ENCODE measurements around the gene GYG2.

Gene GYG2

DNA sequence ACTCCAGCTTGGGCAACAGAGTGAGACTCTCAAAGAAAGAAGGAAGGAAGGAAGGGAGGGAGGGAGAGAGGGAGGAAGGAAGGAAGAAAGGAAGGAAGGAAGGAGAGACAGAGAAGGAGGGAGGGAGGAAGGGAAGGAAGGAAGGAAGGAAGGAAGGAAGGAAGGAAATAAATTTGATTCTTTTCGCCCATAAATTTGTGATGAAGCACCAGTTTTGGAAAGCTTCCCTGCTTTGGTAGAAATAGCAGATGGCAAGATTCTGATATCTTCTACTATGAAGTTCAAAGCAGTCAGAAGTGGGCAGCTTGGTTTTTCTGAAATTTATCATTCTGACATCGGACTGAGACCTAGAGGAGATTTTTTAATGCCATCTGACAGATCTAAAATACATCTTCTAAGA is 11.7 kb upstream of the GYG2 start:
- no peak for DNase-seq (ENCODE audit: low spot score)

DNA sequence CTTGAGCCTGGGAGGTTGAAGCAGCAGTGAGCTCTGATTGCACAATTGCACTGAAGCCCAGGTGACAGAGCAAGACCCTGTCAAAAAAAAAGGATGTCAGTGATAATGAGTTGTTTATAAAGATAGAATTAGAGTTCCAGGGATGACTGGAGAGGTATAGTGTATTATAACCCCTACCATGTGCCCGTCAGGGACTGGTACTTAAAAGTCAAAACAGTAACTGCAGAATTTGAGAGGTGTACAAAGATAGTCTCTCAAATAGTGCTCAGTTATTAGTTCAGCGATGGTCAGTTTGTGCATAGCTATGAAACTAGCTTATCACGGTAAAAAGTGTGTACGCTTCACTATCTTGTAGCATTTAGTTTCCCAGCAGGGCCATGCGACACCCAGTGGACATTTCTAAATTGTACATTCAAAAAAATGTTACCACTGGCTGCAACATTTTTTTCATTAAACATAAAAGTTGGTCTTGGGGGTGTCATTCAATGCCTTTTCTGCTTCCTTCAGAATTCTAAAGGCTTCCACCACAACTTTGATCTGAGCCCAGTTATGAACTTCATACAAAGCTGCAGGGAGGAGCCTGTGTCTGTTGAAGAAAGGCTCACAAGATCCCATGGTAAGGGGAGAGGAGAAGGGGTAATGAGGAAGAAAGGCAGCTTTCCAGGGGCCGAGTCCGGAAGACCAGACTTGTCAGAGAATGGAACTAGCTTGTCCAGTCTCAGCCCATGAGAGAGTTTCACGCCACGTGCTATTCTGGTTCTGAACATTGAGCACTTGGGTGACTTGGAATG is 9.2 kb upstream of the GYG2 start:
- DNase-seq (ENCODE audit: low spot score), result peak; percentile 2

DNA sequence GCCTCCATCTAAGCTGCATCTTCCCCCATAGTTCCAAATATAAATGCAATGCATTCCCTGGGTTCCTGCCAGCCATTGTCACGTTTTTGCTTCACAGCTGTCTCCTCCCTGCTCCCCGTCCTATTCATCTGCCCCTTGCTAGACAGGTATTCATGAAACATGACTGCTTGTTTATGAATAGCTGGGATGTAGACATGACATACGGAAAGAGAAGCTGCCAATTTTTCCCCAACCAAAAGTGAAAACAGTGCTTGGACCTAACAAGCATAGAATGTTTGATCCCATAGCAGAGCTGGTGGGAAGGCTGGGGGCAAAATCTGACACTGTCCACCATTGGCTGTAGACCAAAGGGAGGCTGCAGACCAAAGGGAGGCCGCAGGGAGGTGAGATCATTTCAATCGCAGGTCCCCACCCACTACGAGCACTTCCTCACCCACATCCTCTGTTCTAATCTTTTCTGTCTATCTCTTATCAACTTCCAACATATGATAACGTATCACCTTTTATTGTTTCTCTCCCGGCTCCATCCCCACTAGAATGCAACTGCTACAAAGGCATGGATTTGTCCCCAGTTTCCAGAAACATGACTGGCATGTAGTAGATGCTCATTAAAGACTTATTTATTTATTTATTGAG is 8.5 kb upstream of the GYG2 start:
- no peak for DNase-seq (ENCODE audit: low spot score)

DNA sequence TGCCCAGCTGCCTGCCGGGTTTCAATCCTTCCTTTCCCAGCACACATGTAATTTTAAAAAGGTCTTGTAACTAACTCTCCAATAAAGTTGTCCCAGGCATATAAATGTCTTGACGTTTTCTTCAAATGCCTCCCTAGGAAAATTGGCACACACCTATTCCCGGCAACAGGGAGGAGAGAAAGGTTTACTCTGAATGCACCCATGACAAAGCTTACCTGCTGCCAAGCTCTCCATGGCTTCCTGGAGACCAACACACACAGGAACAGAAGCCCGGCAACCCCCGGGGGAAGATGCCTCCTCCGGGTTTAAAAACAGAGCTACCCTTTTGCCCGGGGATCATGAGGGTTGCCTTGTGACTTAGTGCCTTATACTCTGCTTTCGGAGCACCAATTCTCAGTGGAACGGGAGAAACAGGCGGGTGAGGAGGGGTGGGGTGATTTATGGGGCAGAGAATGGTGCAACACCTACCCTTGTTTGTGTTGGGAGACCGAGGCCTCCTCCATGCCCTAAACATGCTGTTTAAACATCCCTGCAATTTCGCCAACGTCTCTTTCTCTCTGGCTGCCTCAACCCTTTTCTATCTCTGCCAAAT is 4.8 kb upstream of the GYG2 start:
- DNase-seq (ENCODE audit: low spot score), result no peak

DNA sequence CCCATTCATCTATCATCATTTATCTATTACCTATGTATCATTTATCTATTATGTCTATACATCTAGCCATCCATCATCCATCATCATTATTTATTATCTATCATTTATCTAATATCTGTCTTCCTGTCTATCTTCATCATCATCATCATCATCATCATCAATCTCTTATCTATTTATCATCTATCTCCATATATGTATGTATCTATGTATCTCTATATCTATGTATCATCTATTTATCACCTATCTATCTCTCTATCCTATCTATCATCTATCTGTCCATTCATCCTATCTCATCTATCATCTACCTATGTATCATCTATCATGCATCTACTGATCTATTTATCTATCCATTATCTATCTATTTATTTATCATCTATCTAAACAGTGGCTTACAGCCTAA is 3.8 kb upstream of the GYG2 start:
- DNase-seq (ENCODE audit: low spot score), result no peak

DNA sequence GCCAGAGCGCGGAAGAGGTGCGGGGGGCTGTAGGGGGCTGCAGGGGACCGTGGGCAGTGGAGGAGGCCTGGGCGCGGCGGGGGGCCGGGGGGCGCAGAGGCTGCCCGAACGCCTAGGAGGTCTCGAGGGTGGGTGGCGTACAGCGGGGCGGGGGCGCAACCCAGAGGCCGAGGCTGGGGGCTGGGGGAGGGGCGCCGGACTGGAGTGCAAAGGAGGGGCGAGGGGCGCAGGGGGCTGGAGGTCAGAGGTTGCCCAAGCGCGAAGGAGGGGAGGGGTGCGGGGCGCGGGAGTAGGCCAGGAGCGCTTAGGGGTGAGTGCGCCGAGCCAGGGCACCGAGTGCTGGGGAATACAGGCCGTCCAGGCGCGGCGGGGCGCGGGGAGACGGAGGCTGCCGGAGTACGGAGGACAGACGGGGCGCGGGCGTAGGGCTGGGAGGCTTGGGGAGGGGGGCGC is 255 bp downstream of the GYG2 start:
- DNase-seq (ENCODE audit: low spot score), result no peak

DNA sequence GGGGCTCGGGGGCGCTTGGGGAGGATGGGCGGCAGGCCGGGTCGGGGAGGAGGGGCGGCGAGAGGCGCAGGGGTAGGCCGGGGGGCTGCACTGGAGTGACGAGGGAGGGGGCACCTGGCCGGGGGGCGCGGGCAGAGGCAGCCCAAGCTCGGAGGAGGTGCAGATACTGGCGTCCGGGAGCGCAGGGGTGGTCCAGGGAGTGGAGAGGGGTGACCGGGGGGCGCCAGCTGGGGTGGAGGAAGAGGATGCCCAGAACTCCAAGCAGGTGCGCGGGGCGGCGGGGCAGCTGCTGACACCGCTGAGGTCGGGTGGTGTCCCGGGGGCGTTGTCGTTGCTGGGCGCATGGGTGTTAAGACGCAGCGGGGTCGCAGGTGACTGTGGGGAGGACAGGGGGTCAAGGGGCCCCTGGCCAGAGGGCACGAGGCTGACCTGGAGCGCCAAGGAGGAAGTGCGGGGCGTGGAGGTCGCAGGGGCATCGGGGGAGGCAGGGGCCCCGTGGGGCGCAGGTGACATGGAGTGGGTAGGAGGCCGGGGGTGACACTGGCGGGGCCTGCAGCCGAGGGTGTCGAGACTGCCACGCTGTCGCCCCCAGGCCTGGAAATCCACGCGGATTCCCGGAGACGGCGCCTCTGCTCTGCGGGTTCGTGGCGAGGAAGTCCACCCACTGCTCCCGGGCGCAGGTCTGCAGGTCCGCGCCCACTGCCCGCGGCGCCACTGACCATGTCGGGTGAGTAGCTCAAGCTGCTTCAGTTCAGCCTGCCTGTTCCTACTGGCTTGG is 928 bp downstream of the GYG2 start:
- no peak for DNase-seq (ENCODE audit: low spot score)

DNA sequence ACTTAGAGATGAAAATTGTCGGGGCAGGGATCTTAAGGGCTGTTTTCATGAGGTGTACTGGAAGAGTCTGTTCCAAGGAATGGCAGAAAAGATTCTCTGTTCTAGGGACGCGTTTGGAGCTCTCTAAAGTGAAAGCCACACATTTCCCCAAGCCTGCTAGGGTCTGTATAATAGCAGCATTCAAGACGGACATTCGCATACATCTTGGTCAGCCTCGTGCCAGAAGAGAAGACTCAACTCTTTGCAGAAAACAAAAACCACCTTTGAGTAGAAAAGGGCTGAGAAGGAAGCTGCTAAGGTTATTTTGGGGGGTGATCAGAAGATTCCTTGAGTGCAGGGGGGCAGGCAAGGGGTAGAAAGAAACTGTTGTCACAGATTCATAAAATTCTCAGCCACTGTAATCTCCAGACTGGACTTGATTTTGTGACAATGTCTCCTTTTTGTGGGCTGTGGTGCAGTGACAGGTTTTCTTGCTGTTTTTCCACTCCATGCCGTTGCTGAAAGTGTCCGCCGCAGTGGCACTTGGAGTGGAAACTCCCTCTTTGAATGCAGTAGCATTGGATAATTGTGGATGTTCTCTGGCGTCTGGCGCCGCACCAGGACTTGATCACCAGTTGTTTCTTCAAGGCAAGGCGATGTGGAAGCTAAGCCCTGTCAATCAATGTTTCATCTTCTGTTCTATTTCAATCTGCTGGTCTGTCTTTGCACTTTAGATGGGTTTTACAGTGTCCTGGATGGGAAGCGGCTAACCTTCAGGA is 2.9 kb downstream of the GYG2 start:
- no peak for DNase-seq (ENCODE audit: low spot score)

DNA sequence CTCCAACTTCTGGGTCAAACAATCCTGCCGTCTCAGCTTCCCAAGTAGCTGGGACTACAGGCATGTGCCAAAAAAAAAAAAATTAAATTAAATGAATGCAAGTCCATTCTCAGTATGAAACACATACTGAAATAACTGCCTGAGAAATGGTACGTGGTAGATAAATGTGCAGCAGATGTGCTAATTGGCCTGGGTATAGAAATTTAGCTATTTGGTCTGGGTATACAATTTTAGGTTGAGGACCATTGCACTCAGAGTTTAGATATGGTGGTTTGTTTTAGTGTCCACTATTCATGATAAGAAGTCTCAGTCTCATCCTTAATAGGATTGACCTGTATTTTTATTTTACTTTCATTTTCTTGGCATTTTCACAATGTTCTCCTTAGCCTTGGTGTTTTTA is 9.2 kb downstream of the GYG2 start:
- no peak for DNase-seq (ENCODE audit: low spot score)

DNA sequence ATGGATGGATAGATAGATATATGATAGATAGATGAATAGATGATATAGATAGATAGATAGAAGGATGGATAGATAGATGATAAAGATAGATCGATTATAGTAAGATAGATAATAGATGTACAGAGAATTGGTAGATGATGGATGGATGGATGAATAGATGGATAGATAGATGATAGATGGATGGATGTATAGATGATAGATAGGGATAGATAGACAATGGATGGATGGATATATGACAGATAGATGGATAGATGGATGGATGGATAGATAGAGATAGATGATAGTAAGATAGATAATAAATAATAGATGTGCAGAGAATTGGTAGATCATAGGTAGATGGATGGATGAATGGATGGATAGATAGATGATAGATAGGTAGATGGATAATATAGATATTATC is 12.2 kb downstream of the GYG2 start:
- no peak for DNase-seq (ENCODE audit: low spot score)

DNA sequence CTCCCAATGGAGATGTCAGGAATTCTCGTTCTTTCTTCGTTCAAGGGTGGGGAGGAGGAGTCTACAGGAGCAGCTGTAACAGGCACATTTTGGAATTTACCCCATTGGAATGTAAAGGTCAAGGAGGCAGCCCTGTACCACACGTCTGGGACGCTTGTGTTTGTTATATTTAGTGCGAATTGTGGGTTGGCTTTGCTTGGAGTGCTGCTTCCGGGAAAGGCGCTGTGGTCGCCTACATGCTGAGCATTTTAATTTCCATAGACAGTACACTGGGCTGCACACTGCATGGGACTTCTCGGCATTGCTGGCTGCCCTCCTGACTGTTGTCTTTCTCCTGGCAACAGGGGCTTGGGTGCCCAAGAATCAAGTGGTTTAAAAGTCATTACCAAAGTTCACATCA is 12.8 kb downstream of the GYG2 start:
- no peak for DNase-seq (ENCODE audit: low spot score)

DNA sequence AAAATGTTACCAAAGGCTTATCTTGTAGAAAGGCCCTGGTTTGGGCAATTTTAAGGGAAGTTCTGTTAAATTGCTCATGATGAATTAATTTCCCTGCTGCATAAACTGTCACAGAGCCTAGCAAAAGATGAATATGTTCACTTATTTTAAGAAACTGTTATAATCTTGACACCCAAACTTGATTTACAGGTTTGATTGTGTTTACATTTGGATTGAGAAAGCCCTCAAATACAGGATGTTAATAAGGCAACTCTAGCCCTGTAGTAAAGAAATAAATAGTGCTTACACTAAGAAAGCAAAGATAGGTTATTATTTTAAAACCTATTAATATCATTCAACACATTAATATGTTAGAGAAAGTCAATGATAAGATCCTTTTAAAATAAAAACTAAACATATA is 18.3 kb downstream of the GYG2 start:
- no peak for DNase-seq (ENCODE audit: low spot score)

DNA sequence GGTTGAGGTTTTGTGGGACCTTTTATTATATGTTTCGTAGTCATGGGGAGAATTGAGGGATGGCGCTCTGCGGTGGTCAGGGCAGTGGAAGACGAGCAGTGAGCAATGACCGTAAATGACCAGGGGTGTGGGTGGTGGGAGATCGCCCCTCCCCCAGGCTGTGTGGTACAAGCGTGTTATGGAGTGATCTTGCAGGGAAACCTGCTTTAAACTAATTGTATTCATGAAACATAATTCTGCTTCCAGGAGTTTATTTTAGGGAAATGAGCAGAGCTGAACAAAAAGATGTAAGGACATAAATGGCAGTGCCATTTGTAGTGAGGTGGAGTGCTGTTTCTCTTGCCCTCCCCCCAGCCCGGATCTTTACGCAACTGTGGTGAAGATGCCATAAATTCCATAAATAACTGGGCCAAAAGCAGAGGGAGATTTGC is 20.2 kb downstream of the GYG2 start:
- DNase-seq (ENCODE audit: low spot score), result no peak

DNA sequence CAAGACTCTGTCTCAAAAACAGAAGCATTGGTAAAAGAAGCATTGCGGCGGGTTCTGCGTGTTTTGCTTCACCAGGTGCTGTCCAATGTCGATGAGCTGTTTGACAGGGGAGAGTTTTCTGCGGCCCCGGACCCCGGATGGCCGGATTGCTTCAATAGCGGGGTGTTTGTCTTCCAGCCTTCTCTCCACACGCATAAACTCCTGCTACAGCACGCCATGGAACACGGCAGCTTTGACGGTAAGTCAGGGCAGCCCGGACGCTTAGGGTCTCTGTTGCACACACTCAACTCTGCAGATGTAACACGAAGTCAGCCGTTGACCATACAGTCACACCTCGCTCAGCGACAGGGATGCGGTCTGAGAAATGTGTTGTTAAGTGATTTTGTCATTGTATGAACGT is 26.2 kb downstream of the GYG2 start:
- DNase-seq (ENCODE audit: low spot score), result no peak

DNA sequence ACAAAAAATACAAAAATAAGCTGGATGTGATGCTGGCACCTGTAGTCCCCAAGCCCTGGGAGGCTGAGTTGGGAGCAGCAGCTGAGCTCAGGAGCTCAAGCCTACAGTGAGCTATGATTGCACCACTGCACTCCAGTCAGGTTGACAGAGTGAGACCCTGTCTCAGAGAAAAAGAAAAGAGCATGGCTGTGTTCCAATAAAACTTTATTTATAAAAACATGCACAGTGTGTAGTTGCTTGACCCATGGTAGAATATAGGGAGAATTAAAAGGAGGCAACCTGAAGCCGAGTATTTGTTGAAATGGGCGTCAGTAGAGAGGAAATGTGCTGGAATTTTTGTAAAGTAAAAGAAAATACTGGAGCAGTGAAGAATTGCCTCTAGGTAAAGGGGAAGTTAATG is 27.0 kb downstream of the GYG2 start:
- DNase-seq (ENCODE audit: low spot score), result no peak

DNA sequence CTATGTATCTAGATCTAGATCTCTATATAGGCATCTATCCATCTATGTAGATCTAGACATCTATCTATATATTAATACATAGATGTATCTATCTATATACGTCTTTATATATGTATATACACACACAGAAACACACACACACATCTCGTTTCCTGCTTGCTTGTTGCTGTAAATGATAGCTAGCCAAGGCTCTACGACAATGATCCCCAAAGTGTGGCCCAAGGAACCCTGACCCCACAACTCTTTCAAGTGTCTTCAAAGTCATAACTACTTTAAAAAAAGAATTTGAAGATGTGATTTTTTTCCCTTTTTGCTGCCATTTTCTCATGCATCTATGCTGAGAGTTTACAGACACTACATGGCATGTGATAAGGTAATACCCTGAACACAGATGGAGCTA is 28.8 kb downstream of the GYG2 start:
- DNase-seq (ENCODE audit: low spot score), result no peak

DNA sequence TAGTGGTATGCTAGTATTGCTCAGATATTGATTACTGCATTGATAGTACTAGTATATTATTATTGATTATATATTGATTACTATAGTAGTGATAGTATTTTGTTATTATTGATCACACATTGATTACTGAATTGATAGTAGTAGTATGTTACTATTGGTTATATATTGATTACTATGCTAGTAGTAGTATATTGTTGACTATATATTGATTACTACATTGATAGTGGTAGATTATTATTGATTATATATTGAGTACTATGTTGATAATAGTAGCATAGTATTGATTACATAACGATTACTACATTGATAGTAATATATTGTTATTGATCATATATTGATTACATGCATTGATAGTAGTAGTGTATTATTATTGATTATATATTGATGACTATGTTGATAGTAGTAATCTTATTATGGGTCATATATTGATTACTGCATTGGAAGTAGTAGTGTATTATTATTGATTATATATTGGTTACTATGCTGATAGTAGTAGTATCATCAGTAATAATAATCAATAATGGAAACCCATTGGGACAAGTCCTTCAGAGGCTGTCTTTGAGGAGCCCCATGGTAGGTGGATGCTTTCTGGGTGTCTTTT is 30.6 kb downstream of the GYG2 start:
- DNase-seq (ENCODE audit: low spot score), result no peak

DNA sequence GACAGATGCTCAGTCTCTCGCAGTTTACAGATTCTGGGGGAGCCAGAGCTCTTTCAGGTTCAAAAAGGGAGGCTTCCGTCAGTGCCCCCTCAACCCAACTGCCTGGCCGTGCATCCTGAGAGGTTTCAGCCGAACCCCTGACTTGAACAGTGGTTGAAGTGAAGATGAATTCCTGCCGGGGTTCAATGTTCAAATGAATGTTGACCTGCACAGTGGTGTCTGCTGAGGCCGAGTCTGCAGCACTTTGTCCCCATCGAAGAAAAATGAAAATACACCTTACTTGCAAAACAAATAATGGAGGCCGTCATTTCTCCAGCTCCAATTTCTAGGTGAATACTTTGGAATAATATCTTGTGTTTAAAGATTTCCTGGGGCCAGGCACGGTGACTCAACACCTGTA is 33.7 kb downstream of the GYG2 start:
- DNase-seq (ENCODE audit: low spot score), result no peak

DNA sequence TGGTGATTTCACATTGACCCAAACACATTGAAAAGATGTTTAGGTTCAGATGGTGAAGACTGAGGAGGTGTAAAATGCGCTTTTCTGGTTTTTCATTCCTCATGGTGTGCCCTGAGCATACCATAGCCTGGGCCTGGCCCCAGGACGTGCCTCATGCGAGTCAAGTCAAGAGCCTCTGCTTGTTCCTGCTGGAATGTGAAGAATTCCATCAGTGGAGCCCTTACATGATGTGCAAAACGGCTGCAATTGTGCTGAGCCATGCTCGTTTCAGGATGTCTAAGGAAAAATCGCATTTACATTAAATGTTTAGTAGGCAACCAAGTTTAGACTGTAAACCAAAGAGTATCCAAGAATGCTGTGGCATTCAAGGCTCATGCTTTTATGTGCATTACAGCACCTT is 34.9 kb downstream of the GYG2 start:
- DNase-seq (ENCODE audit: low spot score), result no peak

DNA sequence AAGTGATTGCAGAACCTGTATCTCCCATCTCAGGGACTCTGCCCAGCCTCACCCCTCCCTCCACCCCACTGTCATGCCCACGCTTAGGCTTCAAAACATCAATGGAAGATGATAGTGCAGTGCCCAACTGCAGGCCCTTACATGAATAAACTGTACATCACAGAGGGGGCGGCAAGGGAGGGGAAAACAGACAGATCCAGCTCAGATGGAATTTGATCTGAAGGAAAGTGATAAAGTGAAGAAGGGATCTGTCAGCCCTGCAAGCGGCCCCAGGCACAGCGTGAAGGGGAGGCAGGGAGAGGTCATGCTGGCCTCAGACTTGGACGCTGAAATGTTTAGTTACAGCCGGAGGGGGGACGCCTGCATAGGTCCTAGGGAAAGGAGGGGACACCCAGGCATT is 38.5 kb downstream of the GYG2 start:
- no peak for DNase-seq (ENCODE audit: low spot score)

DNA sequence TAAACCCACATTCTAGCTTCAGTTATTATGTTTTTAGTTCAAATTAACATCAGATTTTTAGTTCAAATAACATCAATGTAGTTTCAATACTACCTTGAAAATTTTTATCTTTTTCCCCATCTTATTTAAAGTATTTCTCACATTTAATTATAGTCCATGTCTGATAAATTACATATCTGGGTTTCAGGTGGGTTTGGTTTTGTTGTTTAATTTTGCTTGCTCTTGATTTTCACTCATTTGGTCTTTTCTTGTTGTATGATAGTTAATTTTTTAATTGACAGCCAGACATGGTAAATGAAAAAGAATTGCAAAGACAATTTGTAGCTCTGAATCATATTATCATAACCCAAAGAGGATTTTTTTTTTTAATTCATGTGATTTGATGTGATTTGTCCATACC is 41.9 kb downstream of the GYG2 start:
- DNase-seq (ENCODE audit: low spot score), result no peak

DNA sequence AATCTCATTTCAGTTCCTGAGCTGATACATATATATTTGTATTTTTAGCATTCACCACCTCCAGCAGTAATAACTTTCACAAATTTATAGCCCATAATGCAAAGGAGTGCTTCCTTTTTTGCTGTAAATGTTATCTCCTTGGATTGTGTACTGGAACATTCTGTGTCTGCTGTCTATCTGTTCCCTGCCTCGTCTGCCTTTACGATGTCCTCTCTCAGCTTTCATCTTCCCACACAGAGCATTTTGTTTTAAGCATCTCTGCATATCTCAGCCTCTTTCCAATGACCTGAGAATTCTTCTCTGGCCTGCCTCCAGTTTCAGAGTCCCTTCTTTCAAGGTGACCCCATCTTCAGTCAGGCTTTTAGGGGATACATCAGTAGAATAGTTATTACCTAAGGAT is 43.1 kb downstream of the GYG2 start:
- no peak for DNase-seq (ENCODE audit: low spot score)

Measured in LoVo (cell line).